Hepatocyte (in vitro differentiated cells): Measurements from ENCODE around the gene KIAA0408. TPM values are rescaled to one million over a fixed set of nuclear protein-coding genes. Genes with fewer than 3 reads are reported as not detected.

Experiments used
- DNase-seq: peaks from one replicate; pipeline ENCODE4 v3.0.0-alpha.2; 2016; ENCODE audit warnings: low spot score
- H2AFZ ChIP-seq: fragments of 200-600 bp; sonication (generic); 2 replicates; pipeline ENCODE4 v1.6.0; 2016; ENCODE audit warnings: antibody characterized with exemption, mild to moderate bottlenecking
- H3K27ac ChIP-seq: fragments of 200-600 bp; sonication (generic); 2 replicates; pipeline ENCODE4 v1.5.1; 2016; ENCODE audit warnings: mild to moderate bottlenecking
- H3K27me3 ChIP-seq: fragments of 200-600 bp; sonication (generic); 2 replicates; pipeline ENCODE4 v1.6.1; 2016
- H3K36me3 ChIP-seq: fragments of 200-600 bp; sonication (generic); replicated peaks from 2 replicates; pipeline ENCODE4 v1.5.1; 2016; ENCODE audit warnings: low read depth; ENCODE audit not compliant: insufficient read depth
- H3K4me1 ChIP-seq: fragments of 200-600 bp; sonication (generic); 2 replicates; pipeline ENCODE4 v1.5.1; 2016; ENCODE audit warnings: mild to moderate bottlenecking, moderate library complexity; ENCODE audit not compliant: insufficient read depth
- H3K4me2 ChIP-seq: fragments of 200-600 bp; sonication (generic); 2 replicates; pipeline ENCODE4 v1.6.0; 2016
- H3K4me3 ChIP-seq: fragments of 200-600 bp; sonication (generic); 2 replicates; pipeline ENCODE4 v1.5.1; 2016; ENCODE audit warnings: mild to moderate bottlenecking
- H3K79me2 ChIP-seq: fragments of 200-600 bp; sonication (generic); 2 replicates; pipeline ENCODE4 v1.6.0; 2017; ENCODE audit warnings: mild to moderate bottlenecking
- H3K9me2 ChIP-seq: fragments of 200-600 bp; sonication (generic); replicated peaks from 2 replicates; pipeline ENCODE4 v1.6.0; 2017; ENCODE audit warnings: mild to moderate bottlenecking; ENCODE audit not compliant: insufficient read depth
- H3K9me3 ChIP-seq: fragments of 200-600 bp; sonication (generic); 2 replicates; pipeline ENCODE4 v1.5.1; 2016; ENCODE audit warnings: low read depth, mild to moderate bottlenecking
- H4K20me1 ChIP-seq: fragments of 200-600 bp; sonication (generic); 2 replicates; pipeline ENCODE4 v1.6.0; 2016; ENCODE audit warnings: mild to moderate bottlenecking; ENCODE audit not compliant: insufficient read depth, poor library complexity, severe bottlenecking
- CTCF ChIP-seq: fragments of 200-600 bp; sonication (generic); IDR thresholded peaks from 2 replicates; pipeline ENCODE4 v1.5.1; 2016; ENCODE audit warnings: antibody characterized with exemption, mild to moderate bottlenecking; ENCODE audit not compliant: poor library complexity
- EZH2 ChIP-seq: fragments of 200-600 bp; sonication (generic); IDR thresholded peaks from 2 replicates; pipeline ENCODE4 v1.6.1; 2016; ENCODE audit warnings: antibody characterized with exemption, mild to moderate bottlenecking, borderline replicate concordance
- EZH2phosphoT487 ChIP-seq: fragments of 200-600 bp; sonication (generic); IDR thresholded peaks from one replicate; pipeline ENCODE4 v1.6.1; 2018; ENCODE audit warnings: antibody characterized with exemption, mild to moderate bottlenecking, low read depth, moderate library complexity; ENCODE audit not compliant: unreplicated experiment, severe bottlenecking
- WGBS: methylation state at CpG from one replicate; pipeline ENCODE4 v1.1.6; 2016; ENCODE audit warnings: low lambda C conversion rate; ENCODE audit errors: missing lambda C conversion rate; 5-methylcytosine and 5-hydroxymethylcytosine counted together
- polyA plus RNA-seq: library from polyadenylated mRNA; unstranded; fragments of >200 nt; fragmentation: Nextera tagmentation; extraction: Ambion mirVana; gene quantifications from 2 replicates; pipeline ENCODE4 v1.2.1, GENCODE V29; 2016
- total RNA-seq: library from RNA; depleted of rRNA; stranded (reverse); fragments of >200 nt; gene quantifications from 2 replicates; pipeline ENCODE4 v1.2.3, GENCODE V29; 2014

Gene KIAA0408
- total and polyA plus RNA-seq, 2 experiments from 2014 or later = 2.1 to 7.4 TPM

GRCh38 chr6:127496471-127496870, 37.3 kb upstream of the KIAA0408 start:
- 88% methylated on average over 1 of the region's 1 CpG for WGBS
- no peak overlapping the region for H3K27ac ChIP-seq
- no peaks in the 10 kb centered on the region for H3K79me2 ChIP-seq
- H2AFZ ChIP-seq = no peak overlapping the region
- no peaks in the 10 kb centered on the region for H3K9me2 ChIP-seq
- no peaks in the 10 kb centered on the region for H3K36me3 ChIP-seq
- no peaks in the 10 kb centered on the region for H3K9me3 ChIP-seq
- DNase-seq = no peak
- H3K4me1 ChIP-seq = no peaks in the 10 kb centered on the region
- H3K4me3 ChIP-seq = no peak overlapping the region
- H3K27me3 ChIP-seq = no peaks in the 10 kb centered on the region
- no peak overlapping the region for H3K4me2 ChIP-seq
- TF ChIP-seq EZH2phosphoT487 (no peak), CTCF (no peak), EZH2 (no peak)
- H4K20me1 ChIP-seq = no peaks in the 10 kb centered on the region

GRCh38 chr6:127494240-127494767, 35.1 kb upstream of the KIAA0408 start:
- Histone ChIP-seq H3K27me3 (no peaks in the 10 kb centered on the region), H3K4me3 (no peak overlapping the region), H3K9me3 (no peaks in the 10 kb centered on the region), H2AFZ (no peak overlapping the region), H3K4me2 (no peak overlapping the region), H3K36me3 (no peaks in the 10 kb centered on the region), H3K9me2 (no peaks in the 10 kb centered on the region), H3K79me2 (no peaks in the 10 kb centered on the region), H4K20me1 (no peaks in the 10 kb centered on the region), H3K4me1 (no peaks in the 10 kb centered on the region), H3K27ac (no peak overlapping the region)
- no peak for DNase-seq
- TF ChIP-seq EZH2 (no peak), CTCF (no peak)

- H3K4me2 ChIP-seq = no peak overlapping the region
- H2AFZ ChIP-seq = no peak overlapping the region
- TF ChIP-seq EZH2phosphoT487 (no peak), EZH2 (no peak), CTCF (no peak)
- no peak for DNase-seq
- no peaks in the 10 kb centered on the region for H3K9me2 ChIP-seq
- H3K79me2 ChIP-seq = no peaks in the 10 kb centered on the region
- H3K27ac ChIP-seq = no peak overlapping the region
- no peaks in the 10 kb centered on the region for H3K9me3 ChIP-seq
- no peaks in the 10 kb centered on the region for H3K36me3 ChIP-seq
- H3K4me3 ChIP-seq = no peak overlapping the region
- no peaks in the 10 kb centered on the region for H3K27me3 ChIP-seq
- no peaks in the 10 kb centered on the region for H3K4me1 ChIP-seq
- WGBS = 79% methylated on average over 1 of the region's 1 CpG
- H4K20me1 ChIP-seq = no peaks in the 10 kb centered on the region
Measured at GRCh38 chr6:127489248-127489647, 30.1 kb upstream of the KIAA0408 start.

GRCh38 chr6:127486934-127487333, 27.7 kb upstream of the KIAA0408 start:
- H3K79me2 ChIP-seq = no peaks in the 10 kb centered on the region
- no peak overlapping the region for H2AFZ ChIP-seq
- H3K4me3 ChIP-seq = no peak overlapping the region
- TF ChIP-seq CTCF = no peak
- TF ChIP-seq EZH2 = no peak
- TF ChIP-seq EZH2phosphoT487 = no peak
- no peaks in the 10 kb centered on the region for H3K4me1 ChIP-seq
- DNase-seq = no peak
- 96% methylated on average over 3 of the region's 3 CpGs for WGBS
- no peak overlapping the region for H3K4me2 ChIP-seq
- no peaks in the 10 kb centered on the region for H3K36me3 ChIP-seq
- no peaks in the 10 kb centered on the region for H4K20me1 ChIP-seq
- H3K27ac ChIP-seq = no peak overlapping the region
- no peaks in the 10 kb centered on the region for H3K9me2 ChIP-seq
- H3K9me3 ChIP-seq = no peaks in the 10 kb centered on the region
- H3K27me3 ChIP-seq = no peaks in the 10 kb centered on the region
